Breast epithelium (tissue), 4 donors: Measurements from ENCODE around the gene ACTR1A. TPM values are rescaled to one million over a fixed set of nuclear protein-coding genes. Genes with fewer than 3 reads are reported as not detected.

Experiments used
- DNase-seq, 2 donors: peaks; one replicate each; pipeline ENCODE4 v3.0.0-alpha.2; 2019; ENCODE audit warnings: low spot score in 2 of 2
- H3K27ac ChIP-seq, 2 donors: fragments of 200-600 bp; sonication (generic) in 1 of 2; one replicate each; pipeline ENCODE4 v1.5.1; 2016 to 2019; ENCODE audit warnings: mild to moderate bottlenecking in 1 of 2
- H3K27me3 ChIP-seq, 2 donors: fragments of 200-600 bp; sonication (generic) in 1 of 2; one replicate each; pipeline versions ENCODE4 v1.5.1 to v1.6.0; 2017 to 2019; ENCODE audit warnings: control low read depth in 1 of 2, mild to moderate bottlenecking in 1 of 2
- H3K36me3 ChIP-seq: fragments of 200-600 bp; one replicate; pipeline ENCODE4 v1.5.1; 2019
- H3K4me1 ChIP-seq, 2 donors: fragments of 200-600 bp; sonication (generic); one replicate each; pipeline ENCODE4 v1.5.1; 2016 to 2019; ENCODE audit warnings: control low read depth in 1 of 2
- H3K4me3 ChIP-seq, 3 donors: fragments of 200-600 bp; sonication (generic); 1 replicate in 2 of 3; 2 replicates in 1 of 3; pipeline ENCODE4 v1.5.1; 2016 to 2019; ENCODE audit warnings: mild to moderate bottlenecking in 3 of 3, moderate library complexity in 2 of 3
- H3K9me3 ChIP-seq, 2 donors: fragments of 200-600 bp; sonication (generic) in 1 of 2; one replicate each; pipeline ENCODE4 v1.5.1; 2016 to 2019; ENCODE audit warnings: control low read depth in 1 of 2
- CTCF ChIP-seq, 3 donors: fragments of 450-650 bp; IDR thresholded peaks; one replicate each; pipeline ENCODE4 v1.5.1; 2016 to 2017; ENCODE audit warnings: antibody characterized with exemption in 3 of 3, mild to moderate bottlenecking in 3 of 3, moderate library complexity in 3 of 3
- POLR2A ChIP-seq: fragments of 450-650 bp; IDR thresholded peaks from one replicate; pipeline ENCODE4 v1.6.1; 2016; ENCODE audit warnings: antibody characterized with exemption, mild to moderate bottlenecking, moderate library complexity
- POLR2AphosphoS5 ChIP-seq, 3 donors: sonication (generic); formaldehyde crosslinking; IDR thresholded peaks; one replicate each; pipeline ENCODE4 v1.6.1; 2017; ENCODE audit warnings: antibody characterized with exemption in 3 of 3
- intact Hi-C: fragments of 100-400 bp; cut with DNase I; formaldehyde crosslinking; loops from one replicate; pipeline ENCODE4 v1.15.1; 2023; ENCODE audit warnings: low total_unique reads
- total RNA-seq, 3 donors: library from RNA; depleted of rRNA; stranded (reverse); fragments of >200 nt; gene quantifications; one replicate each; pipeline ENCODE4 v1.1.0, GENCODE V29; 2016

ACTR1A gene
- total RNA-seq, result 100 to 1,000 TPM in 1 of 3 donors, 10 to 100 TPM in 2; 84.9 to 110 (median 92.5) TPM

- TF ChIP-seq POLR2AphosphoS5 (IDR thresholded peaks at IDR 0.05) (peak; percentile 65 to 80 (median 67)), CTCF (IDR thresholded peaks at IDR 0.05) (peak in 1 of 3 donors; percentile 16), POLR2A (peak; percentile 58)
- peak; percentile 95 to 98 for DNase-seq
- Histone ChIP-seq H3K27ac (peak within 1 kb of the TSS; percentile 87 to 89), H3K27me3 (no peaks in the 10 kb centered on the region), H3K4me3 (peak within 1 kb of the TSS; percentile 86 to 98 (median 98)), H3K9me3 (no peaks in the 10 kb centered on the region), H3K4me1 (peaks cover 3 to 16% of the 10 kb centered on the region in 2 donors), H3K36me3 (no peaks in the 10 kb centered on the region)
- intact Hi-C loops, result no loop called here
These were observed at the start of gene ACTR1A for GRCh38 chr10:102502337-102503151. Gene ACTR1A, minus strand, starts transcription at chr10:102502712. Its CDS starts 65 bp downstream, at chr10:102502647.

- intact Hi-C loops, result loop anchor here (5.0 kb wide), 1 partner anchor 437 kb away; no protein-coding TSS in a partner anchor
- H3K4me3 ChIP-seq, result no peak overlapping the region
- peaks cover 3 to 10% of the 10 kb centered on the region in 2 donors for H3K4me1 ChIP-seq
- no peaks in the 10 kb centered on the region for H3K36me3 ChIP-seq
- TF ChIP-seq CTCF (IDR thresholded peaks at IDR 0.05) (no peak), POLR2AphosphoS5 (IDR thresholded peaks at IDR 0.05) (no peak), POLR2A (no peak)
- no peak overlapping the region for H3K27ac ChIP-seq
- no peaks in the 10 kb centered on the region for H3K9me3 ChIP-seq
- H3K27me3 ChIP-seq, result no peaks in the 10 kb centered on the region
- DNase-seq, result no peak
These were observed 48.2 kb upstream of the ACTR1A start for GRCh38 chr10:102550636-102551210.

GRCh38 chr10:102549549-102549948 lies 47.0 kb upstream of the ACTR1A start:
- Histone ChIP-seq H3K36me3 (no peaks in the 10 kb centered on the region), H3K4me1 (peaks cover 3 to 10% of the 10 kb centered on the region in 2 donors), H3K27me3 (no peaks in the 10 kb centered on the region), H3K9me3 (no peaks in the 10 kb centered on the region), H3K27ac (no peak overlapping the region), H3K4me3 (no peak overlapping the region)
- intact Hi-C loops, result no loop called here
- no peak for TF ChIP-seq POLR2AphosphoS5 (IDR thresholded peaks at IDR 0.05)
- TF ChIP-seq POLR2A, result no peak
- TF ChIP-seq CTCF (IDR thresholded peaks at IDR 0.05), result no peak
- DNase-seq, result no peak

GRCh38 chr10:102546606-102547320 lies 44.3 kb upstream of the ACTR1A start:
- TF ChIP-seq POLR2AphosphoS5 (IDR thresholded peaks at IDR 0.05), result no peak
- no peak for TF ChIP-seq POLR2A
- TF ChIP-seq CTCF (IDR thresholded peaks at IDR 0.05), result no peak
- DNase-seq, result no peak
- peak overlapping the region in 1 of 3 donors; percentile 23 for H3K4me3 ChIP-seq

More at GRCh38 chr10:102546606-102547320, 44.3 kb upstream of the ACTR1A start:
- intact Hi-C loops, result no loop called here
- H3K27ac ChIP-seq, result peak overlapping the region in 1 of 2 donors; percentile 34
- H3K9me3 ChIP-seq, result no peaks in the 10 kb centered on the region
- H3K36me3 ChIP-seq, result no peaks in the 10 kb centered on the region
- peaks cover 3 to 10% of the 10 kb centered on the region in 2 donors for H3K4me1 ChIP-seq
- no peaks in the 10 kb centered on the region for H3K27me3 ChIP-seq
